Retinal pigment epithelial cell (primary cell): ENCODE measurements around the gene CLIC3.

Experiments used
- DNase-seq: peaks from one replicate; pipeline ENCODE4 v3.0.0-alpha.2; 2010; ENCODE audit warnings: low read depth
- H3K4me3 ChIP-seq: 2 replicates; pipeline ENCODE4 v1.5.1; 2011; ENCODE audit warnings: mild to moderate bottlenecking, low read length, control low read depth, moderate library complexity
- TF ChIP-seq, protein P1 (sequence below): conservative IDR thresholded peaks from 2 replicates; pipeline ENCODE4 v1.5.1; 2011; ENCODE audit warnings: low read depth, low read length, control low read depth, inconsistent platforms

CLIC3 gene

DNA sequence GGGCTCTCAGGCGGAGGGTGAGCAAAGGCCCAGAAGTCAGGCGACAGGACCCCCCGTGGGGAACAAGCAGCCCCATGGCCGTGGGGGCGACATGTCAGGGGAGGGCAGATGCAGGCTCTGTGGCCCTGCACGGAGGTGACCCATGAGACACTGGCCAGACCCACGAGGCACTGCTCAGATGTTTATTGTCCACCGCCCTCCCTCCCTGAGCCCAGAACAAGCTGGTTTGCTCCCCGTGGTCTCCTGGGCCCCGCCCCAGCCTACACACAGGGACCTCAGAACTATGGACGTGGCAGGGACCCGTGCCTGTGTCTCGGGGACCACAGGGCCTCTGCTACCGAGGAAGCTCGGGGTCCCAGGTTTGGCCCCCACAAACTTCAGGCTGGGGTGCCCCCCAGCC lies 33.6 kb upstream of the CLIC3 start:
- H3K4me3 ChIP-seq: no peak overlapping the region
- DNase-seq: no peak

DNA sequence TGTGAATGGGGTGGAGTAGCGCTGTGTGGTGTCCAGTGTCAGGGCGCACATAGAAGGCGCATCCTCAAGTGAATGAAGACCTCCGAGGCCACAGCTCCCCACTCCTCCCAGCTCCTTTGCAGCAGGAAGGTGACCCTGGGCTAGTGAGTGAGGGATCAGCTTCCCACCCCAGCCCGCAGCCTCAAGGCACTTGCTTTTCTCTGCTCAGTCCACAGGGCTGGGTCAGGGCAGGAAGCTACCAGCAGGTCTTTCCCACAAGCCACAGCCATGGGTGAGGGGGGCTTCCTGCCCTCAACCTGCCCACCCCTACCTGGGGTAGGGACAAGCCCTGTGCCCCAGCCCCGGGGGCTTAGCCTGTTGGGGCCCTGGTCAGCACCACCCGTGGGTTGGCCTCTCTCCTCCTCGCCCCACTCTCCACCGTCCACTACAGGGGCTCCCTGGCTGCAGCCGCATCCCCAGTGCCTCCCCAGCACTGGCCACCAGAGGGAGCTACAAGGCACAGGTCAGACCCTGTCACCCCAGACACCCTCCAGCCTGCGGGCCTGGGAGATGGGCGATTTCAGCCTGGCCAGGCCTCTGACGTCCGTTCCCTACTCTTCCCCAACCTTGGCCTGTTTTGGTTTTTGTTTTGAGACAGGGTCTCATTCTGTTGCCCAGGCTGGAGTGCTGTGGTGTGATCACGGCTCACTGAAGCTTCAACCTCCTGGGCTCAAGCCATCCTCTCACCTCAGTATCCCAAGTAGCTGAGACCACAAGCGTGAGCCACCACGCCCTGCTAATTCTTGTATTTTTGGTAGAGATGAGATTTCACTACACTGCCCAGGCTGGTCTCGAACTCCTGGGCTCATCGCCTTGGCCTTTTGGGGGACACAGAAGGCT lies 32.9 kb upstream of the CLIC3 start:
- peak overlapping the region; percentile 55 for H3K4me3 ChIP-seq
- TF ChIP-seq, protein P1, sequence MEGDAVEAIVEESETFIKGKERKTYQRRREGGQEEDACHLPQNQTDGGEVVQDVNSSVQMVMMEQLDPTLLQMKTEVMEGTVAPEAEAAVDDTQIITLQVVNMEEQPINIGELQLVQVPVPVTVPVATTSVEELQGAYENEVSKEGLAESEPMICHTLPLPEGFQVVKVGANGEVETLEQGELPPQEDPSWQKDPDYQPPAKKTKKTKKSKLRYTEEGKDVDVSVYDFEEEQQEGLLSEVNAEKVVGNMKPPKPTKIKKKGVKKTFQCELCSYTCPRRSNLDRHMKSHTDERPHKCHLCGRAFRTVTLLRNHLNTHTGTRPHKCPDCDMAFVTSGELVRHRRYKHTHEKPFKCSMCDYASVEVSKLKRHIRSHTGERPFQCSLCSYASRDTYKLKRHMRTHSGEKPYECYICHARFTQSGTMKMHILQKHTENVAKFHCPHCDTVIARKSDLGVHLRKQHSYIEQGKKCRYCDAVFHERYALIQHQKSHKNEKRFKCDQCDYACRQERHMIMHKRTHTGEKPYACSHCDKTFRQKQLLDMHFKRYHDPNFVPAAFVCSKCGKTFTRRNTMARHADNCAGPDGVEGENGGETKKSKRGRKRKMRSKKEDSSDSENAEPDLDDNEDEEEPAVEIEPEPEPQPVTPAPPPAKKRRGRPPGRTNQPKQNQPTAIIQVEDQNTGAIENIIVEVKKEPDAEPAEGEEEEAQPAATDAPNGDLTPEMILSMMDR: peak; percentile 92

More for the DNA sequence above, 33.6 kb upstream of the CLIC3 start:
- TF ChIP-seq, protein P1: no peak

GRCh38 chr9:137028263-137029057 lies 32.1 kb upstream of the CLIC3 start:
- DNase-seq: no peak
- H3K4me3 ChIP-seq: peak overlapping the region; percentile 55
- TF ChIP-seq, protein P1: peak; percentile 61

More for the DNA sequence above, 32.9 kb upstream of the CLIC3 start:
- no peak for DNase-seq

DNA sequence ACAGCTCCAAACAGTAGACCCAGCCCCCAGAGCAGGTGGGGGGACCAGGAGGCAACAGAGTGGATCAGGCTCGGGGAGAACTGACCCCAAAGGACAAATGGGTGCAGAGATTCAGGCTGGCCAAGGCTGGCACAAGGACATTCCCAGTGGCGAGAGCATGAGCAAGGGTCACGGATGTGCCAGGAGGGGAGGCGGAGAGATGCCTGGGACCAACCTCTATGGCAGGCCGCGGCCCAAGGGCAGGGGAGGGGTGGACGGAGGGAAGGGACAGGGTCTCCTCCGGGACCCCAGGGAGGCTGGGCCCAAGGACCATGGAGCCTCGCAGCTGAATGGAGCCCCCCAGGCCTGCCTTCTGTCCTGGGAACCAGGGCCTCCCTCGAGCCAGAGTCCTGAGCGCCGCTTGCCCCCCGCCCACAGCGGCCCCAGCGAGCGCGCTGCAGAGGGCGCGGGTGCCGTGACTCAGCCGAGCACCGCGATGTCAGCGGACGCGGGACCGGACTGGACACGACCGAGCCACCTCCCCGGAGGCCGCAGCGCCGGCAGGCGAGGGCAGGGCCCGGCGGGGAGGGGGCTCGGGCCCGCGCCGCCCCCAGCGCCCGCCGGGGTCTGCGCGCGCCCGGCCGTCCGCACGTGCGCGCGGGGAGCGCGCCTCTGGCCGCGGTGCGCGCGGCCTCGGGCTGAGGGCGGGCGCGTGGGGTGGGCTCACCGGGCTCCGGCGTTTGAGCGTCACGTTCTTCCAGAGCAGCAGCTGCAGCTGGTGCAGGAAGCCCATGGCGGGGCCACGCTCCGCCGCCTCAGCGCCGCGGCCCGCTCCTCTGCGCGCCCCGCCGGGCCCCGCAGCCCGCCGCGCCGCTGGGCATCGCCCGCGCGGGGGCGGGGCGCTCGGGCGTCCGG lies 31.2 kb upstream of the CLIC3 start, which contains the start of gene ABCA2:
ABCA2 (minus strand) TSS at position 869 of the 894 bp plus-strand sequence; CDS start at position 772, 97 bp downstream.
- H3K4me3 ChIP-seq: peak within 1 kb of the TSS; percentile 55
- DNase-seq: no peak
- TF ChIP-seq, protein P1: no peak

- no peak for DNase-seq
- TF ChIP-seq, protein P1: no peak
- peak overlapping the region; percentile 52 for H3K4me3 ChIP-seq
Measured at GRCh38 chr9:137026828-137027227, 30.5 kb upstream of the CLIC3 start.

GRCh38 chr9:137026384-137026783 lies 30.0 kb upstream of the CLIC3 start:
- DNase-seq: no peak
- H3K4me3 ChIP-seq: peak overlapping the region; percentile 52
- TF ChIP-seq, protein P1: no peak
